Measurements from ENCODE around the gene ZFX.
"Not testable (repeated sequence)": the region's sequence is repeated elsewhere in the genome, so short reads cannot be mapped to it uniquely, and the experiment has no call there.

The ZFX gene

GRCh38 chrX:24149351-24150050 lies at the start of gene ZFX:
Gene ZFX, plus strand, starts transcription at chrX:24149729. Its CDS starts 23,014 bp downstream, at chrX:24172743.
- DNase-seq (ENCODE audit: low read depth) = peak; percentile 55

GRCh38 chrX:24100713-24101112 lies 48.8 kb upstream of the ZFX start:
- DNase-seq (ENCODE audit: low read depth) = peak; percentile 65

GRCh38 chrX:24110069-24110468 lies 39.5 kb upstream of the ZFX start:
- DNase-seq (ENCODE audit: low read depth) = no peak

GRCh38 chrX:24113181-24113580 lies 36.3 kb upstream of the ZFX start:
- DNase-seq (ENCODE audit: low read depth) = peak; percentile 14

GRCh38 chrX:24117258-24117657 lies 32.3 kb upstream of the ZFX start:
- peak; percentile 65 for DNase-seq (ENCODE audit: low read depth)

- no peak for DNase-seq (ENCODE audit: low read depth)
Observed at GRCh38 chrX:24124244-24124799, 25.2 kb upstream of the ZFX start.

GRCh38 chrX:24125028-24125612 lies 24.4 kb upstream of the ZFX start:
- DNase-seq (ENCODE audit: low read depth) = no peak

GRCh38 chrX:24131476-24131875 lies 18.1 kb upstream of the ZFX start:
- DNase-seq (ENCODE audit: low read depth) = no peak

GRCh38 chrX:24133312-24133711 lies 16.2 kb upstream of the ZFX start:
- peak; percentile 78 for DNase-seq (ENCODE audit: low read depth)

GRCh38 chrX:24135768-24136167 lies 13.8 kb upstream of the ZFX start:
- DNase-seq (ENCODE audit: low read depth) = not testable (repeated sequence)

GRCh38 chrX:24137192-24137591 lies 12.3 kb upstream of the ZFX start:
- DNase-seq (ENCODE audit: low read depth) = no peak

- not testable (repeated sequence) for DNase-seq (ENCODE audit: low read depth)
Observed at GRCh38 chrX:24143982-24144381, 5.5 kb upstream of the ZFX start.

GRCh38 chrX:24144528-24144927 lies 5.0 kb upstream of the ZFX start:
- DNase-seq (ENCODE audit: low read depth) = no peak

- DNase-seq (ENCODE audit: low read depth) = peak; percentile 81
Observed at GRCh38 chrX:24145303-24146186, 4.0 kb upstream of the ZFX start.

- DNase-seq (ENCODE audit: low read depth) = peak; percentile 42
Observed at GRCh38 chrX:24146283-24146949, 3.1 kb upstream of the ZFX start.

- DNase-seq (ENCODE audit: low read depth) = no peak
Observed at GRCh38 chrX:24147165-24147564, 2.4 kb upstream of the ZFX start.

GRCh38 chrX:24148121-24148520 lies 1.4 kb upstream of the ZFX start:
- DNase-seq (ENCODE audit: low read depth) = no peak

GRCh38 chrX:24148535-24149350 lies 786 bp upstream of the ZFX start:
- DNase-seq (ENCODE audit: low read depth) = peak; percentile 63

- peak; percentile 86 for DNase-seq (ENCODE audit: low read depth)
Observed at GRCh38 chrX:24150051-24150790, 692 bp downstream of the ZFX start.

GRCh38 chrX:24150898-24151297 lies 1.4 kb downstream of the ZFX start:
- DNase-seq (ENCODE audit: low read depth) = no peak
